ENCODE results near the gene YARS1.

DNA sequence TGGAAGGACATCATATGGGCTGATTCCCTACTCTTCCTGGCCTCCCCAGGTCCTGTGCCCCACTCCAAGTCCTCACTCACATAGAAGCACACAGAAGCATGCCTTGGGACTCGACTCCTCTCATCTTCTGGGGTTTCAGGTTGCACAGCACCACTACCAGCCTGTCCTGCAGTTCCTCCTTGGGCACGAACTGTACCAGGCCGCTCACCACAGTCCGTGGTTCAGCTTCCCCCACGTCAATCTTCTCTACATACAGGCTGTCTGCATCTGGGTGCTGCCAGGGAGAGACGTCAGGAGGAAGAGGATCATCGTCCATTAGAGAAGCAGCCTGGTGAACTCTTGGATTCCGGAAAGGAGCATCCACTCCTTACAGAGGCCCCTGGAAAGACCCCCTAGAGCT, 37.2 kb downstream of the YARS1 start:
- TF ChIP-seq POLR2AphosphoS5 (IDR thresholded peaks at IDR 0.05; ENCODE audit: low read depth, low read length) (no peak), POLR2A (IDR thresholded peaks at IDR 0.05; ENCODE audit: borderline replicate concordance, extremely low read depth, insufficient read depth, insufficient read length) (no peak), ZBTB33 (IDR thresholded peaks at IDR 0.05; ENCODE audit: extremely low read depth, insufficient replicate concordance, low read length) (no peak), EZH2 (IDR thresholded peaks at IDR 0.05) (no peak), RAD21 (IDR thresholded peaks at IDR 0.05; ENCODE audit: low read depth) (no peak)
- TF ChIP-seq, protein P1, sequence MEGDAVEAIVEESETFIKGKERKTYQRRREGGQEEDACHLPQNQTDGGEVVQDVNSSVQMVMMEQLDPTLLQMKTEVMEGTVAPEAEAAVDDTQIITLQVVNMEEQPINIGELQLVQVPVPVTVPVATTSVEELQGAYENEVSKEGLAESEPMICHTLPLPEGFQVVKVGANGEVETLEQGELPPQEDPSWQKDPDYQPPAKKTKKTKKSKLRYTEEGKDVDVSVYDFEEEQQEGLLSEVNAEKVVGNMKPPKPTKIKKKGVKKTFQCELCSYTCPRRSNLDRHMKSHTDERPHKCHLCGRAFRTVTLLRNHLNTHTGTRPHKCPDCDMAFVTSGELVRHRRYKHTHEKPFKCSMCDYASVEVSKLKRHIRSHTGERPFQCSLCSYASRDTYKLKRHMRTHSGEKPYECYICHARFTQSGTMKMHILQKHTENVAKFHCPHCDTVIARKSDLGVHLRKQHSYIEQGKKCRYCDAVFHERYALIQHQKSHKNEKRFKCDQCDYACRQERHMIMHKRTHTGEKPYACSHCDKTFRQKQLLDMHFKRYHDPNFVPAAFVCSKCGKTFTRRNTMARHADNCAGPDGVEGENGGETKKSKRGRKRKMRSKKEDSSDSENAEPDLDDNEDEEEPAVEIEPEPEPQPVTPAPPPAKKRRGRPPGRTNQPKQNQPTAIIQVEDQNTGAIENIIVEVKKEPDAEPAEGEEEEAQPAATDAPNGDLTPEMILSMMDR (IDR thresholded peaks at IDR 0.05 in 2 of 3, conservative IDR thresholded peaks at IDR 0.05 in 1 of 3; ENCODE audit: borderline replicate concordance in 1 of 3, insufficient read depth in 1 of 3, low read depth in 2 of 3, low read length in 2 of 3): no peak
